Measurements from ENCODE around the gene AGER.

- TF ChIP-seq CTCF (IDR thresholded peaks at IDR 0.05): no peak
- TF ChIP-seq POLR2A (IDR thresholded peaks at IDR 0.05): no peak
These were observed 30.1 kb upstream of the AGER start for GRCh38 chr6:32214126-32214525.
